AG04450 (cell line): ENCODE measurements around the gene SLX9. TPM values are rescaled to one million over a fixed set of nuclear protein-coding genes. Genes with fewer than 3 reads are reported as not detected.

Experiments used
- CTCF ChIA-PET: fragments of 300-600, 350-600 bp; formaldehyde crosslinking; extraction: SDS; loops from one replicate; lab custom pipeline; 2022; ENCODE audit warnings: antibody characterized with exemption, inconsistent platforms; lab: Charles Lee
- POLR2A ChIA-PET: fragments of 350-600 bp; formaldehyde crosslinking; extraction: SDS; loops from one replicate; lab custom pipeline; 2021; ENCODE audit warnings: antibody characterized with exemption, inconsistent platforms; lab: Yijun Ruan, JAX
- DNase-seq: peaks from one replicate; pipeline ENCODE4 v3.0.0-alpha.2; 2011; ENCODE audit warnings: low read depth, low spot score
- H3K27ac ChIP-seq: one replicate; pipeline ENCODE4 v1.5.1; 2012; ENCODE audit warnings: low read depth, low read length, control low read depth
- H3K27me3 ChIP-seq: one replicate; pipeline ENCODE4 v1.6.0; 2012; ENCODE audit warnings: low read length; ENCODE audit not compliant: control insufficient read depth, insufficient read depth
- H3K4me3 ChIP-seq: 2 replicates; pipeline ENCODE4 v1.5.1; 2011; ENCODE audit warnings: mild to moderate bottlenecking, low read depth, low read length, control low read depth
- H3K9me3 ChIP-seq: 2 replicates; pipeline ENCODE4 v1.5.1; 2012; ENCODE audit warnings: low read length; ENCODE audit not compliant: control insufficient read depth, insufficient read depth
- CTCF ChIP-seq: IDR thresholded peaks from 2 replicates; pipeline ENCODE4 v1.5.1; 2011; ENCODE audit warnings: low read depth, low read length, control low read depth, inconsistent platforms
- polyA plus RNA-seq: library from polyadenylated mRNA; depleted of rRNA; stranded (reverse); fragments of >200 nt; gene quantifications from 2 replicates; pipeline ENCODE4 v1.2.3, GENCODE V29; 2011

Gene SLX9
- polyA plus RNA-seq, 1 experiment = 11.4 TPM

GRCh38 chr21:44972821-44973220, 33.0 kb downstream of the SLX9 start:
- ChIA-PET POLR2A (interaction anchor here (1.0 kb wide), 1 partner anchor 11 kb away, joined by 3 read pairs; no protein-coding TSS in a partner anchor), CTCF (interaction anchor here (1.3 kb wide), 1 partner anchor 23 kb away, joined by 4 read pairs; no protein-coding TSS in a partner anchor)
- TF ChIP-seq CTCF = no peak
- H3K4me3 ChIP-seq = no peak overlapping the region
- H3K9me3 ChIP-seq = peaks cover 1% of the 10 kb centered on the region; the same call in 1 of the 2 replicates
- no peak for DNase-seq
- H3K27ac ChIP-seq = no peak overlapping the region
- H3K27me3 ChIP-seq = no peaks in the 10 kb centered on the region

DNA sequence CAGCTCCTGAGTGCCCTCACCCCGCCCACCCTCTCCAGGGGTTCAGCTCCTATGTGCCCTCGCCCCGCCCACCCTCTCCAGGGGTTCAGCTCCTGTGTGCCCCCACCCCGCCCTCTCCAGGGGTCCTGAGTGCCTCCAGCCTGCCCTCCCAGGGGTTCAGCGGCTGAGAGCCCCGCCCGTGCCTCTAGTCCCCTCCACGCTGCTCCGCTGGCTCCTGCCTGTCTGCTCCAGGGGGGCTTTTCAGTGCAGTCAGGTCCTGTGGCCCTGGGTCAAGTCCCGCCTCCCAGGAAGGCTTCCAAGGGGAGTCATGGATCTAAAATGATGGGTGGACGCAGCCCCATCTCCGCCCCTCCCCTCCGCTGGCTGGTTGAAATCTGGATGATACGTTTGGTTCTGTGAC, 33.8 kb downstream of the SLX9 start:
- DNase-seq = no peak
- ChIA-PET POLR2A (interaction anchor here (1.0 kb wide), 1 partner anchor 11 kb away, joined by 3 read pairs; no protein-coding TSS in a partner anchor), CTCF (no interaction called here)
- no peaks in the 10 kb centered on the region for H3K27me3 ChIP-seq
- peaks cover 5% of the 10 kb centered on the region; the same call in 1 of the 2 replicates for H3K9me3 ChIP-seq
- TF ChIP-seq CTCF = no peak
- no peak overlapping the region for H3K27ac ChIP-seq
- H3K4me3 ChIP-seq = no peak overlapping the region

- no peak for TF ChIP-seq CTCF
- DNase-seq = no peak
- CTCF ChIA-PET = no interaction called here
- peaks cover 5% of the 10 kb centered on the region; the same call in 1 of the 2 replicates for H3K9me3 ChIP-seq
- H3K4me3 ChIP-seq = no peak overlapping the region
- POLR2A ChIA-PET = no interaction called here
- H3K27ac ChIP-seq = no peak overlapping the region
- H3K27me3 ChIP-seq = no peaks in the 10 kb centered on the region
Measured at GRCh38 chr21:44974676-44975075, 34.8 kb downstream of the SLX9 start.

- CTCF ChIA-PET = interaction anchor here (1.0 kb wide), 1 partner anchor 163 kb away, joined by 4 read pairs; no protein-coding TSS in a partner anchor
- TF ChIP-seq CTCF = no peak
- POLR2A ChIA-PET = interaction anchor here (1.3 kb wide), 1 partner anchor 14 kb away, joined by 3 read pairs; no protein-coding TSS in a partner anchor
- DNase-seq = no peak
- H3K9me3 ChIP-seq = peaks cover 5% of the 10 kb centered on the region; the same call in 1 of the 2 replicates
- no peak overlapping the region for H3K27ac ChIP-seq
- H3K27me3 ChIP-seq = no peaks in the 10 kb centered on the region
- H3K4me3 ChIP-seq = no peak overlapping the region
Measured at GRCh38 chr21:44975720-44976555, 36.1 kb downstream of the SLX9 start.
